Immature natural killer cell (primary cell): ENCODE data around the gene CSPG4. TPM values are rescaled to one million over a fixed set of nuclear protein-coding genes. Genes with fewer than 3 reads are reported as not detected.
A peak's percentile ranks its signal among the peaks of the same experiment; 100 is the strongest.

Experiments
- DNase-seq, 3 donors: peaks; one replicate each; pipeline ENCODE4 v3.0.0; 2022; ENCODE audit warnings: mixed read lengths in 1 of 3
- H3K27ac Mint-ChIP-seq, 6 donors: one replicate each; pipeline ENCODE4 v1.8.0; 2020; ENCODE audit warnings: mixed read lengths in 6 of 6, mild to moderate bottlenecking in 5 of 6, inconsistent platforms in 4 of 6, moderate library complexity in 3 of 6
- H3K27me3 Mint-ChIP-seq, 3 donors: one replicate each; pipeline ENCODE4 v1.8.0; 2020 to 2021; ENCODE audit warnings: low read depth in 3 of 3, mild to moderate bottlenecking in 3 of 3, mixed read lengths in 3 of 3, moderate library complexity in 3 of 3, inconsistent platforms in 1 of 3
- H3K36me3 Mint-ChIP-seq, 3 donors: one replicate each; pipeline ENCODE4 v1.8.0; 2020; ENCODE audit warnings: mixed read lengths in 3 of 3, inconsistent platforms in 2 of 3, mild to moderate bottlenecking in 2 of 3
- H3K4me1 Mint-ChIP-seq, 2 donors: one replicate each; pipeline ENCODE4 v1.8.0; 2020; ENCODE audit warnings: inconsistent platforms in 2 of 2, mild to moderate bottlenecking in 2 of 2, mixed read lengths in 2 of 2, moderate library complexity in 1 of 2
- H3K4me3 Mint-ChIP-seq, 5 donors: one replicate each; pipeline ENCODE4 v1.8.0; 2020; ENCODE audit warnings: mild to moderate bottlenecking in 5 of 5, mixed read lengths in 5 of 5, inconsistent platforms in 3 of 5, moderate library complexity in 3 of 5
- H3K9me3 Mint-ChIP-seq, 6 donors: one replicate each; pipeline ENCODE4 v1.8.0; 2020; ENCODE audit warnings: mild to moderate bottlenecking in 6 of 6, mixed read lengths in 6 of 6, inconsistent platforms in 4 of 6, moderate library complexity in 3 of 6
- polyA plus RNA-seq, 3 donors: library from polyadenylated mRNA; unstranded; fragments of 300-500 nt; fragmentation: Illumina TruSeq; gene quantifications; one replicate each; pipeline ENCODE4 v1.2.3, GENCODE V29; 2021

The CSPG4 gene
- polyA plus RNA-seq, 3 donors from 2014 or later, result 0.12 to 0.18 TPM; not detected in 1

DNA sequence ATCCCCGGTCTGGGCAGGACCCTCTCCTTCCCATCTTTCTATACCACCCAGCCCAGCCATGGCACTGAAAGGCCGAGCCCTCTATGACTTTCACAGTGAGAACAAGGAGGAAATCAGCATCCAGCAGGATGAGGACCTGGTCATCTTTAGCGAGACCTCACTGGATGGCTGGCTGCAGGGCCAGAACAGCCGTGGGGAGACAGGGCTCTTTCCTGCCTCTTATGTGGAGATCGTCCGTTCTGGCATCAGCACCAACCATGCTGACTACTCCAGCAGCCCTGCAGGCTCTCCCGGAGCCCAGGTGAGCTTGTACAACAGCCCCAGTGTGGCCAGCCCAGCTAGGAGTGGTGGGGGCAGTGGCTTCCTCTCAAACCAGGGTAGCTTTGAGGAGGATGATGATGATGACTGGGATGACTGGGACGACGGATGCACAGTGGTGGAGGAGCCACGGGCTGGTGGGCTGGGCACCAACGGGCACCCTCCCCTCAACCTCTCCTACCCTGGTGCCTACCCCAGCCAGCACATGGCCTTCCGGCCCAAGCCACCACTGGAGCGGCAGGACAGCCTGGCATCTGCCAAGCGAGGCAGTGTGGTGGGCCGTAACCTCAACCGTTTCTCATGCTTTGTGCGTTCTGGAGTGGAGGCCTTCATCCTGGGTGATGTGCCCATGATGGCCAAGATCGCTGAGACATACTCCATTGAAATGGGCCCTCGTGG lies 63.4 kb downstream of the CSPG4 start:
- Mint-ChIP-seq H3K4me1 (peaks cover 29 to 35% of the 10 kb centered on the region in 2 donors), H3K4me3 (peak overlapping the region; percentile 39 to 90 (median 87)), H3K9me3 (peaks cover 0 to 2% (median 0%) of the 10 kb centered on the region in 6 donors), H3K36me3 (no peaks in the 10 kb centered on the region), H3K27ac (peak overlapping the region in 4 of 6 donors; percentile 12 to 57 (median 34)), H3K27me3 (peaks cover 0 to 4% (median 1%) of the 10 kb centered on the region in 3 donors)
- no peak for DNase-seq

DNA sequence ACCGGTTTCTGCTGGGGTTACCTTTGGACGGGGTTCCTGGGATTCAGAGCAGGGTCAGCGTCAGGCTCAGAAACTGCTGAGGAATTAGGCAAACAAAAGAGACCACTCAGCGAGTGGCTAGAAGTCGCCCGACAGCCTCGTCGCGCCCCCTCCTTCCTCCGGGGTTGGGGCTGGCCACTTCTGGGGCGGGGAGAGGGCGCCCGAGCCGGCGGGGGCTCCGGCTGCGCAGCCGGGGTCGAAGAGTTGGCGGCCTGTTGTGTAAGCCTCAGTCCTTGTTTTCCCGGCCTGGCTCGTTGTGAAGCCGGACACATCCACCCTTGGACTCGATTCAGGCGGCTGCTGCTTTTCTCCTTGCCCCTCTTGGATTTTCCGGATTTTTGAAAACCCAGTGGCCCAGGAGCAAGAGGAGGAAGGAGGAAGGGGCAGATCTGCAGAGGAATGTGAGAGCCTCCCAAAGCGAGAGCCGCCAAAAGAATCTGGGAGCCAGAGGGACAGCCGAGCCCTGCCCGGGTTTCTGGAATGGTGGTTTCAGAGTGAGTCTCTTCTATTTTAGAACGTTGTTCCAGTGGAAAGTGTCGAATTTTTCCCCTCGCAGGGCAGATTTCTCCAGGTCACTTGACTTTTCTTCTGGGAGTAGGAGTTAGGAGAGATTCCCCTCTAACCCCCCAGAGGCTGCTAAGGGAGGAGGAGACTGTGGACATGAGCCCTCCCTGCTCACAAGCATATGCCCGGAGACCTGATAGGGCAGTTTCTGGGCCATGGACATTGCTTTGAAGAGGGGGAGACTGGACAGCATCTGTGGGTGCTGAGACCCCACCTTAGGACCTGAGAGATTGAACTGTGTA lies 64.3 kb downstream of the CSPG4 start:
- DNase-seq, result no peak
- H3K27me3 Mint-ChIP-seq, result peaks cover 0 to 4% (median 1%) of the 10 kb centered on the region in 3 donors
- peak overlapping the region in 5 of 6 donors; percentile 24 to 84 (median 70) for H3K27ac Mint-ChIP-seq
- H3K9me3 Mint-ChIP-seq, result peaks cover 0 to 2% (median 0%) of the 10 kb centered on the region in 6 donors
- peak overlapping the region; percentile 86 to 90 (median 87) for H3K4me3 Mint-ChIP-seq
- peaks cover 29 to 35% of the 10 kb centered on the region in 2 donors for H3K4me1 Mint-ChIP-seq
- H3K36me3 Mint-ChIP-seq, result no peaks in the 10 kb centered on the region

DNA sequence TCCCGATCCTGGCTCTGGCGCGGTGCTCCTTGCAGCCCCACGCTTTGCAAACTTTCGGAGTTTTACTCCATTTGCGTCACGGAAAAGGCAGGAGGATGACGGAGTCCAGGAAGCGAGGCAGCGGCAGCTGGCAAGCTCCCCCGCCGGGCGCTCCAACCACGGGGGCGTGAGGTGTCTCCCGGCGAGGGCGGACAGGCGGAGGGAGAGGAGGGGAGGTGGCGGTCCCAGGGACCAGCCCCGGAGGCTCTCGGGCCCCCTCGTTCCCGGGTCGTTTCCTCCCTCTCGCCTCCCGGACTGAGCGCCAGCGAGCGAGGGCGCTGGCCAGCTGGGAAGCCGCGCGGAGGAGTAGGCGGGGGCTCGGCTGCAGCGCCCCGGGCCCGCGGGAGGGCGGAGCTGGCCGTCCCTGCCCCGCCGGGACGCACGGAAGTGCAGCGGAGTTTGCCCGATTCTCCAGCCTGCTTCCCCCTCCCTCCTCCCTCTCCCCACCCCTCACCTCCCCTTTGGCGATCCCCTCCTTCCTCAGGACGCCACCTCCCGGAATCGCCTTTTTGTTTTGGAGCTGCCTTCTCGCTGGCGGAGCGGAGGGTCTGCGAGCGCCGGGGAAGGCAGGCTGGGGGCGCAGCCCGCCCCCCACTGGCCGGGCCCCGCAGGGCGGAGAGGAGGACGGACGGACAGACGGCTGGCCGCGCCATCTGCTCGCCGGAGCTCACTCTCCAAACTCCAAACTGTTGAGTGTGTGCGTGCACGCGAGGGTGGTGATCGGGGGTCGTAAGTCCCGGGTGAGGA lies 65.1 kb downstream of the CSPG4 start, which contains the start of gene SNX33:
SNX33 (plus strand) TSS at position 543 of the 786 bp plus-strand sequence. CDS start 1,191 bp downstream, outside the sequence.
- Mint-ChIP-seq H3K4me1 (peaks cover 29 to 35% of the 10 kb centered on the region in 2 donors), H3K27ac (peak within 1 kb of the TSS in 5 of 6 donors; percentile 59 to 84 (median 82)), H3K9me3 (peaks cover 0 to 2% (median 0%) of the 10 kb centered on the region in 6 donors), H3K27me3 (peaks cover 0 to 4% (median 1%) of the 10 kb centered on the region in 3 donors), H3K36me3 (no peaks in the 10 kb centered on the region), H3K4me3 (peak within 1 kb of the TSS; percentile 86 to 90 (median 87))
- peak; percentile 52 to 65 (median 60) for DNase-seq

DNA sequence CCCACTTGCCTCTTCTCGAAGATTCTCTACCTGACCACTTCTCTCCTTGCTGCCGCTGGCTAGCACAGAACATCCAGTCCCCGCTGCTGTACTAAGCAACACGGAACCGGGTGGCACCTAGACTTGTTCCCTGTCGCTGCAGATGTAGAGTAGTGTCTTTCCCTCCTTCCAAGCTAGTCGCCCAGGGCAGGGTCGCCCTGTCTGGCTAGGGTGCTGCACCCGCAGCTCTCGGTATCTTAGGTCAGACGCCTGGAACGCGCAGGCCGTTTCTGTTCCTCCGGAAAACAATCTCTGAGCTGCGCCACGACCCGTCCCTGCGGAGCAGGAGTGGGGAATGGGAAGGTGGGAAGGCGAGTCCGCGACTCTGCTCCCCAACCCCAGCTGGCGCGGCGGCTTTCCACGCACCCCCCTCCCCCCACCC lies 65.7 kb downstream of the CSPG4 start:
- no peaks in the 10 kb centered on the region for H3K36me3 Mint-ChIP-seq
- peaks cover 29 to 33% of the 10 kb centered on the region in 2 donors for H3K4me1 Mint-ChIP-seq
- H3K27me3 Mint-ChIP-seq, result peaks cover 0 to 4% (median 1%) of the 10 kb centered on the region in 3 donors
- DNase-seq, result peak in 1 of 3 donors; percentile 10
- H3K4me3 Mint-ChIP-seq, result peak overlapping the region; percentile 75 to 89 (median 85)
- H3K27ac Mint-ChIP-seq, result peak overlapping the region in 5 of 6 donors; percentile 9 to 82 (median 59)
- peaks cover 0 to 2% (median 0%) of the 10 kb centered on the region in 6 donors for H3K9me3 Mint-ChIP-seq

DNA sequence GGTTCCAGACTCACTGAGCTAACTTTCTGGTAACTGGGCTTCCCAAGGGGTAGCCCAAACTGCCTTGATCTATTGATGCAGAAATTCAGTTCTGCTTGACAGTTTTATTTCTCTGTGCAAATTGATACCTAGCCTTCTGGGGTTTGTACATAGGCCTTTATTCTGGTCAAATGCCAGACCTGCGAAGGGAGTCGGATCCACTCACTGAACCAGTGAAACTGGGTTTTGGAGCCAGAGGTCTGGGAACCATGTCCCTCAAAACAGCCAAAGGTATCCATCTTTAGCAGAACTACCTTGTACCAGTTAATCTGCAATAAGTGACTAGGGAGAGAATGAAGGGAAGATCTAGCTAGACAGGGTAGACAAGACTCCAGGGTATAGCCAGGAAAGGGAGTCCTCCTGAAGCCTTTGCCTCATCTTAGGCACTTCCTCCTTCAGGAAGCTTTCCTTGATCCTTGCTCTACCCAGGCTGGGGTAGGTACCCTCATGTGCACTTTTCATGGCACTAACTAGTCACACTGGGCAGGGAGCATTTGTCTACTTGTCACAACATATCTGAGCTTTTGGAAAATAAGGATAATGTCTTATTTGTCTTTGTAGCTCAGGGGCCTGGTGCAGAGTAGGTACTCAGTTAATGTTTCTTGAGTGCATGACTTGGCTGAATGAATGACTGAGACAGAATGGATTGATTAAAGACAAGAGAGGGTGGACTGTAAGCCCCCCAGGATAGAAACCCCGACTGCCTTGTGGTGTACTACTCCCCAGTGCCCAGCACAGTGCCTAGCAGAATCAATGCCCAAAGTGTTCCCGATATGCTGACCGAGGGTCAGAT lies 66.3 kb downstream of the CSPG4 start:
- H3K36me3 Mint-ChIP-seq, result no peaks in the 10 kb centered on the region
- no peak for DNase-seq
- H3K9me3 Mint-ChIP-seq, result peaks cover 0 to 2% (median 0%) of the 10 kb centered on the region in 6 donors
- peaks cover 0 to 4% (median 1%) of the 10 kb centered on the region in 3 donors for H3K27me3 Mint-ChIP-seq
- peaks cover 27% of the 10 kb centered on the region in 2 donors for H3K4me1 Mint-ChIP-seq
- H3K4me3 Mint-ChIP-seq, result peak overlapping the region; percentile 75 to 89 (median 85)
- peak overlapping the region in 5 of 6 donors; percentile 9 to 82 (median 50) for H3K27ac Mint-ChIP-seq

DNA sequence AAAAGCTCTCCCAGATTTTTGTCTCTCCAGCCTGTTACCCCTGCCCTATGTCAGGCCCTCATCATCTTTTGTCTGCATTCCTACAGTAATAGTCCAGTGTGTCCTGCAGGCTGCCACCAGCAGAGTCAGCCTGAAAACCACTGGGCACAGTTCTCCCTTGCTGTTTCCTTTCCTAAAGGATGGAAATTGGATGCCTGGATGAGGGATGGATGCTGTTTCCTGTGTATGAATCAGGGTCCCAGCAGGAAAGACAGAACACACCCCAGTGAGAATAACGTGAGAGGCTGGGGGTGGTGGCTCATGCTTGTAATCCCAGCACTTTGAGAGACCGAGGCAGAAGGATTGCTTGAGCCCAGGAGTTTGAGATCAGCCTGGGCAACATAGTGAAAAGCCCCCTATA lies 68.3 kb downstream of the CSPG4 start:
- Mint-ChIP-seq H3K27ac (no peak overlapping the region), H3K4me1 (peaks cover 21 to 31% of the 10 kb centered on the region in 2 donors), H3K4me3 (no peak overlapping the region), H3K9me3 (peaks cover 0 to 2% (median 0%) of the 10 kb centered on the region in 6 donors), H3K27me3 (peaks cover 0 to 8% (median 5%) of the 10 kb centered on the region in 3 donors), H3K36me3 (no peaks in the 10 kb centered on the region)
- DNase-seq, result no peak

DNA sequence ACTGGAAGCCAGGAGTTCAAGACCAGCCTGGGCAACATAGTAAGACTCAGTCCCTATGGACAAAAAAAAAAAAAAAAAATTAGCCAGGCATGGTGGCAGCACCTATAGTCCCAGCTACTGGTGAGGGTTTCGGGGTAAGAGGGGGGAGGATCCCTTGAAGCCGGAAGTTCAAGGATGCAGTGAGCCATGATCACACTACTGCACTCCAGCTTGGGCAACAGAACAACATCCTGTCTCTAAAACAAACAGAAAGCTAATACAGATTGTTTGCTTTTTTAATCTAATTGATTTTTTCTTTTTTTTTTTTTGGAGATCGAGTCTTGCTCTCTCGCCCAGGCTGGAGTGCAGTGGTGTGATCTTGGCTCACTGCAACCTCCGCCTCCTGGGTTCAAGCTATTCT lies 71.0 kb downstream of the CSPG4 start:
- Mint-ChIP-seq H3K9me3 (peaks cover 0 to 2% (median 0%) of the 10 kb centered on the region in 6 donors), H3K4me1 (peaks cover 39 to 42% of the 10 kb centered on the region in 2 donors), H3K27me3 (peaks cover 0 to 7% (median 3%) of the 10 kb centered on the region in 3 donors), H3K27ac (no peak overlapping the region), H3K36me3 (peaks cover 0 to 3% (median 0%) of the 10 kb centered on the region in 3 donors), H3K4me3 (no peak overlapping the region)
- DNase-seq, result no peak

DNA sequence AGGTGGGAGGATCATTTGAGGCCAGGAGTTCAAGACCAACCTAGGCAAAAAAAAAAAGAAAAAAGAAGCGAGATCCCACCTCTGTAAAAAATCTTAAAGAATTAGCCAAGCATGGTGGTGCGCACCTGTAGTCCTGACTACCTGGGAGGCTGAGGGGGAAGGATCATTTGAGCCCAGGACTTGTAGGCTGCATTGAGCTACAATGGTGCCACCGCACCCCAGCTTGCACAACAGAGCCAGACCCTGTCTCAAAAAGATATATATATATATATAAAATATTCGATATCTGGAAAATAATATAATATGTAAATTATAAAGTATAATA lies 71.5 kb downstream of the CSPG4 start:
- H3K4me1 Mint-ChIP-seq, result peaks cover 37 to 39% of the 10 kb centered on the region in 2 donors
- no peak for DNase-seq
- peak overlapping the region; percentile 92 to 94 (median 93) for H3K4me3 Mint-ChIP-seq
- peaks cover 0 to 7% (median 2%) of the 10 kb centered on the region in 3 donors for H3K27me3 Mint-ChIP-seq
- peaks cover 0 to 2% (median 0%) of the 10 kb centered on the region in 6 donors for H3K9me3 Mint-ChIP-seq
- H3K36me3 Mint-ChIP-seq, result peaks cover 0 to 3% (median 0%) of the 10 kb centered on the region in 3 donors
- peak overlapping the region; percentile 79 to 96 (median 95) for H3K27ac Mint-ChIP-seq

DNA sequence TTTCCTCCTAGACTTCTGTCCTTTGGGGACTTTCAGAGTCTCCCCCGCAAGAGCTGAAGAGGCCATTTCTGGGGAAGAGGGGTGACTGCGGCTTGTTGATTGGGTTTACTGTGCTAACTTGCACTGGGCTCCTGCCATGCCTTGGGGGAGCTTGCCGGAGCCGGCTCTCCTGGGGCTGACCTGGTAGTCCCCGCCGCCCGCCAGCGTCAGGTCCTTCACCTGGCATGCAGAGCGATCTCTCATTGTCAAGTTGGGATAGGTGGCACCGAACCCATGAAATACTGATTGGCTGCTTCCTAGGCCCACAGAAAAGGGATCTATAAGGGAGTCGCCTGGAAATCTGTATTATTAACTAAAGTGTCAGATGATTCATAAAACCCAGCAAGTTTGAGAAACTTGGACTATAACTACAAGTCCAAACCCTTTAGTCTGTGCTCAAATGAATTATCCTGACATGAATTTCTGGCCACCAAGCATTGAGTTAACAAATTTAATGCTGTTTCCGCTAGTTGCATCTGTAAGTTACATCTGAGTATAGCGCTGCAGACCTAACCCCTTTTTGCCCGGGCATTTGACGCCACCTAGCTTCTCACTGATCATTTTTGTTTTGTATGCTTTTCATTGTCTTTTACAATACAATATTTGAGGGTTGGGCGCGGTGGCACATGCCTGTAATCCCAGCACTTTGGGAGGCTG lies 72.0 kb downstream of the CSPG4 start:
- peak overlapping the region; percentile 92 to 94 (median 93) for H3K4me3 Mint-ChIP-seq
- DNase-seq, result peak; percentile 44 to 54 (median 52)
- peaks cover 0 to 7% (median 2%) of the 10 kb centered on the region in 3 donors for H3K27me3 Mint-ChIP-seq
- H3K4me1 Mint-ChIP-seq, result peaks cover 38 to 39% of the 10 kb centered on the region in 2 donors
- peaks cover 0 to 2% (median 0%) of the 10 kb centered on the region in 6 donors for H3K9me3 Mint-ChIP-seq
- H3K36me3 Mint-ChIP-seq, result peaks cover 0 to 3% (median 0%) of the 10 kb centered on the region in 3 donors
- H3K27ac Mint-ChIP-seq, result peak overlapping the region; percentile 79 to 96 (median 95)

DNA sequence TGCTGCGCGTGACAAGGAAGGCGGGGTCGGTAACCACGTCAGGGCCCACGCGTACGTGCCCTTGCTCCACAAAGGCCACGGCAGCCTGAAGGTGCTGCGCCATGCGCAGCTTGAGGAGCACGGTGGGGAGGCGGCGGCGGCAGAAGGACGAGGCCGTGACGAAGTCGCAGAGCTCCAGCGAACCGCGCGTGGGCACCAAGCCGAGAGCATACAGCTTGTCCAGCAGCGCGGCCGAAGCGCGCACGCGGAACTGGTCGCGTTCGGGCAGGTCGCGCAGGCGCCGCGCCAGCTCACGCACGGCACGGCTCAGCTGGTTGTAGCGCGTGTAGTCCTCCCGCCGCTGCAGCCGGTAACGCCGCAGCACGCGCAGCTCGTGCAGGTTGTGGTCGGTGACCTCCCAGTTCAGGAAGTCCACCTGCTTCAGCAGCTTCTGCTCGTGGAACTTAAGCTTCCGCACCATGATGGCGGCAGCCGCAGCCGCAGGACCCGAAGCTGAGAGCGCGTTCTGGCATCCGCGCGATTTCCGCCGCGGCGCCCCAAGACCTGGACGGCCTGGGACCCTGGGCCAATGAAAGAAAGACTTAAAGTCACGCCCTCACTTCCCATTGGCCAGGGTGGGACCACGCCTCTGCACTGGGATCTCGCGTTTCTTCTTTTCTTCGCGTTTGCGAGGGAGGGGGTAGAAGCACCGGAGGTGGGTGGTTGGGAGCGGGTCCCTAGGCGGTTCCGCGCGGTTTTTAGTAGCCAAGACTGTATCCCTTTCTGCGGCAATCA lies 72.8 kb downstream of the CSPG4 start, which contains the start of gene IMP3:
IMP3 (minus strand) TSS at position 516 of the 774 bp plus-strand sequence; CDS start at position 460, 56 bp downstream.
- peak; percentile 93 to 94 (median 93) for DNase-seq
- Mint-ChIP-seq H3K4me3 (peak within 1 kb of the TSS; percentile 92 to 94 (median 93)), H3K4me1 (peaks cover 38 to 39% of the 10 kb centered on the region in 2 donors), H3K27ac (peak within 1 kb of the TSS; percentile 79 to 96 (median 95)), H3K36me3 (peaks cover 0 to 3% (median 0%) of the 10 kb centered on the region in 3 donors), H3K27me3 (peaks cover 0 to 7% (median 2%) of the 10 kb centered on the region in 3 donors), H3K9me3 (peaks cover 0 to under 1% (median 0%) of the 10 kb centered on the region in 6 donors)

DNA sequence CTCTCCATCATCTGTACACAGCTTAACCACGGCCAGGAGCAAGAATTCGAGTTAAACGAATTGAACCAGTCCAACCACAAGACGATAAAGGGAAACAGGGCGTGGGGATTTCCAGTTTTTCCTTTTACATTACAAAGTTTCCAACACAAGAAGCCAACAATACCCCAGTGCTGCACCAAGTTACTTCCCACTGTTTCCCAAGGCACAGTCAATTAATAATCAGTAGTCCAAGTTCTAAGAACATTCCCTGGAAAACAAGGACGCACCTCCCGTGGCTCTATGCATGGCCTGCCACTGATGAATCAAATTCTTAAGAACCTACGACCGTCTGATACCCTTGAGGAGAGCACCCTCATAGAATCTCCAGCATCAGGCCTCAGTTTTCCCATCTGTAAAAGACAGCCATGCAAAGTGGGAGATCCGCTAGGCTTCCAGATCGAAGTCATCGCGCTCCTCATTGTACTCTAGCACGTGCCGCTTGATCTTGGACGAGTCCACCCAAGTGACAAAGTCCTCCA lies 73.4 kb downstream of the CSPG4 start:
- no peak for DNase-seq
- Mint-ChIP-seq H3K4me3 (peak overlapping the region; percentile 92 to 94 (median 93)), H3K27ac (peak overlapping the region; percentile 79 to 96 (median 95)), H3K4me1 (peaks cover 38 to 39% of the 10 kb centered on the region in 2 donors), H3K27me3 (peaks cover 0 to 7% (median 2%) of the 10 kb centered on the region in 3 donors), H3K9me3 (no peaks in the 10 kb centered on the region), H3K36me3 (peaks cover 0 to 3% (median 0%) of the 10 kb centered on the region in 3 donors)
